ENCODE measurements around the gene ARL5A.

Gene ARL5A

GRCh38 chr2:151765760-151766410, 62.3 kb downstream of the ARL5A start:
- DNase-seq, result peak; percentile 29

- DNase-seq, result no peak
Observed at GRCh38 chr2:151762694-151763093, 65.5 kb downstream of the ARL5A start.

- no peak for DNase-seq
Observed at GRCh38 chr2:151761687-151762086, 66.5 kb downstream of the ARL5A start.

GRCh38 chr2:151761193-151761592, 67.0 kb downstream of the ARL5A start:
- no peak for DNase-seq

GRCh38 chr2:151760139-151760650, 68.0 kb downstream of the ARL5A start:
- no peak for DNase-seq

- DNase-seq, result no peak
Observed at GRCh38 chr2:151758744-151759143, 69.5 kb downstream of the ARL5A start.

GRCh38 chr2:151757861-151758260, 70.4 kb downstream of the ARL5A start:
- DNase-seq, result no peak

GRCh38 chr2:151756820-151757219, 71.4 kb downstream of the ARL5A start:
- no peak for DNase-seq

- DNase-seq, result no peak
Observed at GRCh38 chr2:151754253-151754897, 73.8 kb downstream of the ARL5A start.

- no peak for DNase-seq
Observed at GRCh38 chr2:151753540-151753939, 74.7 kb downstream of the ARL5A start.

All from NCI-H748 treated with DMSO at 0.1 percent for 48 hours (cell line).